HCT116 (cell line): ENCODE results near the gene ACTN1. TPM values are rescaled to one million over a fixed set of nuclear protein-coding genes. Genes with fewer than 3 reads are reported as not detected.

Experiments used
- ATAC-seq: fragments of 200-7000 bp; cut with Tn5 transposase; 2 replicates; pipeline ENCODE4 v1.9.1; 2020; ENCODE audit warnings: mild to moderate bottlenecking, moderate library complexity
- BruUV-seq: library from RNA; stranded (reverse); fragments of 400-500 nt; replicated peaks from 2 replicates; lab custom pipeline; 2021; lab: Mats Ljungman, UMichigan
- CTCF ChIA-PET: fragments of 300-600 bp; sonication (Branson Sonifier 250); formaldehyde crosslinking; loops from one replicate; lab custom pipeline; 2021; ENCODE audit warnings: antibody characterized with exemption; lab: Charles Lee
- POLR2A ChIA-PET: fragments of 300-600, 350-600 bp; sonication (Branson Sonifier 250); formaldehyde crosslinking; loops from one replicate; lab custom pipeline; 2021; ENCODE audit warnings: antibody characterized with exemption; lab: Charles Lee
- RAD21 ChIA-PET, 2 experiments: fragments of 300-600 bp; sonication (Branson Sonifier 250); formaldehyde crosslinking; loops; one replicate each; lab custom pipeline; 2023; ENCODE audit warnings: low total read pairs in 2 of 2; ENCODE audit not compliant: uncharacterized antibody in 2 of 2, unreplicated experiment in 2 of 2, low non-redundant PET in 1 of 2; lab: Charles Lee
- DNase-seq: peaks from one replicate; pipeline ENCODE4 v3.0.0-alpha.2; 2010; ENCODE audit warnings: low read depth, low spot score
- H2AFZ ChIP-seq: fragments of 200-600 bp; shearing (Covaris generic), sonication (generic); 2 replicates; pipeline ENCODE4 v1.6.1; 2017; ENCODE audit warnings: low read depth, mixed run types, mixed read lengths, antibody characterized with exemption, low read length; ENCODE audit not compliant: poor library complexity, severe bottlenecking
- H3K27ac ChIP-seq: 2 replicates; pipeline ENCODE4 v1.5.1; 2012; ENCODE audit warnings: low read depth, low read length
- H3K27me3 ChIP-seq: fragments of 200-600 bp; sonication (generic); 2 replicates; pipeline ENCODE4 v1.6.1; 2016; ENCODE audit warnings: mixed run types, low read length, mixed read lengths; ENCODE audit not compliant: insufficient read depth
- H3K36me3 ChIP-seq, 2 experiments: fragments of 200-500 bp in 1 of 2; fragments of 200-600 bp in 1 of 2; sonication (Bioruptor generic) in 1 of 2; sonication (generic) in 1 of 2; 2 replicates each; pipeline versions ENCODE4 v1.5.1 to v1.6.1; 2014 to 2016; ENCODE audit warnings: low read length in 2 of 2, inconsistent platforms in 1 of 2, mixed read lengths in 1 of 2, mixed run types in 1 of 2; ENCODE audit not compliant: insufficient read depth in 2 of 2, control insufficient read depth in 1 of 2
- H3K4me1 ChIP-seq, 2 experiments: fragments of 200-600 bp in 1 of 2; sonication (generic) in 1 of 2; 2 replicates each; pipeline versions ENCODE4 v1.5.1 to v1.6.1; 2012 to 2017; ENCODE audit warnings: low read length in 2 of 2, inconsistent platforms in 1 of 2, mild to moderate bottlenecking in 1 of 2, mixed read lengths in 1 of 2, mixed run types in 1 of 2, moderate library complexity in 1 of 2; ENCODE audit not compliant: insufficient read depth in 2 of 2, control insufficient read depth in 1 of 2
- H3K4me2 ChIP-seq: fragments of 200-600 bp; sonication (generic); 2 replicates; pipeline ENCODE4 v1.6.1; 2017; ENCODE audit warnings: mixed run types, low read length, mixed read lengths
- H3K4me3 ChIP-seq, 2 experiments: fragments of 200-600 bp in 1 of 2; sonication (generic) in 1 of 2; replicated peaks in 1 of 2; 2 replicates each; pipeline ENCODE4 v1.5.1; 2011 to 2016; ENCODE audit warnings: low read length in 2 of 2, control low read depth in 1 of 2, low read depth in 1 of 2, mild to moderate bottlenecking in 1 of 2, mixed read lengths in 1 of 2, mixed run types in 1 of 2
- H3K79me2 ChIP-seq: fragments of 200-600 bp; sonication (generic); 2 replicates; pipeline ENCODE4 v1.6.1; 2017; ENCODE audit warnings: mild to moderate bottlenecking, mixed run types, low read length, moderate library complexity, mixed read lengths; ENCODE audit not compliant: insufficient read depth
- H3K9ac ChIP-seq: fragments of 200-600 bp; sonication (generic); 2 replicates; pipeline ENCODE4 v1.6.1; 2016; ENCODE audit warnings: low read length, mixed read lengths
- H3K9me2 ChIP-seq: fragments of 200-600 bp; sonication (generic), shearing (Covaris generic); 2 replicates; pipeline ENCODE4 v1.6.1; 2017; ENCODE audit warnings: mixed run types, mild to moderate bottlenecking, moderate library complexity; ENCODE audit not compliant: insufficient read depth
- H3K9me3 ChIP-seq, 2 experiments: fragments of 200-500 bp in 1 of 2; fragments of 200-600 bp in 1 of 2; sonication (Bioruptor generic) in 1 of 2; sonication (generic) in 1 of 2; 2 replicates each; pipeline ENCODE4 v1.6.1; 2014 to 2017; ENCODE audit warnings: low read length in 2 of 2, mixed read lengths in 2 of 2, inconsistent platforms in 1 of 2, low read depth in 1 of 2, mild to moderate bottlenecking in 1 of 2, mixed run types in 1 of 2, moderate library complexity in 1 of 2; ENCODE audit not compliant: control insufficient read depth in 1 of 2, insufficient read depth in 1 of 2
- H4K20me1 ChIP-seq: fragments of 200-600 bp; sonication (generic), shearing (Covaris generic); 2 replicates; pipeline ENCODE4 v1.6.1; 2017; ENCODE audit warnings: mixed run types, mild to moderate bottlenecking, moderate library complexity; ENCODE audit not compliant: insufficient read depth
- ATF3 ChIP-seq: IDR thresholded peaks from 2 replicates; pipeline ENCODE4 v1.6.1; 2012
- CBX3 ChIP-seq: IDR thresholded peaks from 2 replicates; pipeline ENCODE4 v1.6.1; 2012; ENCODE audit warnings: low read depth
- CEBPB ChIP-seq: IDR thresholded peaks from 2 replicates; pipeline ENCODE4 v1.6.1; 2012; ENCODE audit warnings: low read depth
- CTCF ChIP-seq, 3 experiments: fragments of 200-600 bp in 1 of 3; sonication (generic) in 1 of 3; IDR thresholded peaks in 2 of 3; conservative IDR thresholded peaks in 1 of 3; 2 replicates each; pipeline ENCODE4 v1.5.1; 2012 to 2017; ENCODE audit warnings: low read depth in 2 of 3, low read length in 2 of 3, antibody characterized with exemption in 1 of 3, borderline replicate concordance in 1 of 3, control low read depth in 1 of 3, mild to moderate bottlenecking in 1 of 3, mixed read lengths in 1 of 3, mixed run types in 1 of 3, moderate library complexity in 1 of 3; ENCODE audit not compliant: insufficient read depth in 1 of 3
- EGR1 ChIP-seq: IDR thresholded peaks from 2 replicates; pipeline ENCODE4 v1.6.1; 2012; ENCODE audit warnings: low read depth
- ELF1 ChIP-seq: IDR thresholded peaks from 2 replicates; pipeline ENCODE4 v1.6.1; 2012; ENCODE audit warnings: low read depth, borderline replicate concordance
- EZH2 ChIP-seq: fragments of 200-600 bp; sonication (generic); IDR thresholded peaks from 2 replicates; pipeline ENCODE4 v1.6.1; 2017; ENCODE audit warnings: antibody characterized with exemption, mixed run types
- EZH2phosphoT487 ChIP-seq: fragments of 200-600 bp; IDR thresholded peaks from 2 replicates; pipeline ENCODE4 v1.6.1; 2018; ENCODE audit warnings: antibody characterized with exemption, borderline replicate concordance
- FOSL1 ChIP-seq: IDR thresholded peaks from 2 replicates; pipeline ENCODE4 v1.6.1; 2012; ENCODE audit warnings: low read depth
- JUND ChIP-seq: IDR thresholded peaks from 2 replicates; pipeline ENCODE4 v1.6.1; 2012
- MAX ChIP-seq: IDR thresholded peaks from 2 replicates; pipeline ENCODE4 v1.6.1; 2012
- POLR2A ChIP-seq: IDR thresholded peaks from 2 replicates; pipeline ENCODE4 v1.7.0; 2011; ENCODE audit warnings: borderline replicate concordance; ENCODE audit not compliant: insufficient read depth, insufficient read length; ENCODE audit errors: extremely low read depth
- POLR2AphosphoS5 ChIP-seq: IDR thresholded peaks from 2 replicates; pipeline ENCODE4 v1.6.1; 2011; ENCODE audit warnings: mild to moderate bottlenecking, low read depth, low read length, moderate library complexity
- RAD21 ChIP-seq: IDR thresholded peaks from 2 replicates; pipeline ENCODE4 v1.6.1; 2012; ENCODE audit warnings: low read depth, mild to moderate bottlenecking
- SIN3A ChIP-seq: IDR thresholded peaks from 2 replicates; pipeline ENCODE4 v1.6.1; 2012; ENCODE audit warnings: low read depth
- SP1 ChIP-seq: IDR thresholded peaks from 2 replicates; pipeline ENCODE4 v1.6.1; 2012; ENCODE audit warnings: low read depth
- SRF ChIP-seq: IDR thresholded peaks from 2 replicates; pipeline ENCODE4 v1.6.1; 2012; ENCODE audit warnings: low read depth
- YY1 ChIP-seq: IDR thresholded peaks from 2 replicates; pipeline ENCODE4 v1.6.1; 2011; ENCODE audit warnings: low read length, low read depth, moderate library complexity, mild to moderate bottlenecking; ENCODE audit not compliant: insufficient replicate concordance; ENCODE audit errors: extremely low read depth
- ZBTB33 ChIP-seq: IDR thresholded peaks from 2 replicates; pipeline ENCODE4 v1.6.1; 2011; ENCODE audit warnings: mild to moderate bottlenecking, low read length, moderate library complexity; ENCODE audit not compliant: insufficient replicate concordance; ENCODE audit errors: extremely low read depth
- ZFX ChIP-seq: fragments of 450-650 bp; IDR thresholded peaks from 2 replicates; pipeline ENCODE4 v1.6.1; 2017
- ZNF274 ChIP-seq: fragments of 200-500 bp; sonication (Bioruptor generic); IDR thresholded peaks from 2 replicates; pipeline ENCODE4 v1.6.1; 2014; ENCODE audit warnings: mild to moderate bottlenecking, low read depth, low read length, inconsistent platforms
- intact Hi-C: fragments of 100-400 bp; cut with micrococcal nuclease; formaldehyde crosslinking; loops from 2 replicates; pipeline ENCODE4 v1.10.0; 2022
- total RNA-seq: library from RNA; stranded (reverse); gene quantifications from one replicate; pipeline ENCODE4 v1.2.1, GENCODE V29; 2021; ENCODE audit not compliant: unreplicated experiment

ACTN1 gene
- total RNA-seq, 1 experiment from 2014 or later = 123 TPM

GRCh38 chr14:68966872-68967301 is 12.2 kb downstream of the ACTN1 start (continued):
- TF ChIP-seq CTCF (IDR thresholded peaks at IDR 0.05 in 2 of 3, conservative IDR thresholded peaks at IDR 0.05 in 1 of 3; ENCODE audit: borderline replicate concordance in 1 of 3, insufficient read depth in 1 of 3, low read depth in 2 of 3, low read length in 2 of 3) = no peak
- TF ChIP-seq EZH2phosphoT487 = no peak
- no peak for TF ChIP-seq POLR2A
- TF ChIP-seq SRF = no peak
- TF ChIP-seq EGR1 = no peak
- TF ChIP-seq CEBPB = no peak
- no peak for TF ChIP-seq ATF3
- TF ChIP-seq EZH2 = no peak

GRCh38 chr14:68965261-68965761 is 13.8 kb downstream of the ACTN1 start:
- no peaks in the 10 kb centered on the region for H3K9me2 ChIP-seq
- no peaks in the 10 kb centered on the region for H3K27me3 ChIP-seq
- intact Hi-C loops = no loop called here
- DNase-seq (no peak), ATAC-seq (peak; percentile 66)
- H3K4me2 ChIP-seq = peak overlapping the region; percentile 43
- POLR2A ChIA-PET = interaction anchor here (0.6 kb wide), 1 partner anchor 171 kb away, joined by 3 read pairs; no protein-coding TSS in a partner anchor
- H3K9me3 ChIP-seq = no peaks in the 10 kb centered on the region
- CTCF ChIA-PET = interaction anchor here (1.0 kb wide), 1 partner anchor 10 kb away, joined by 4 read pairs; no protein-coding TSS in a partner anchor
- peaks cover 99% of the 10 kb centered on the region for H3K79me2 ChIP-seq
- H4K20me1 ChIP-seq = 0 out of 2 replicates have a peak, but pooled peaks cover 4% of the 10 kb centered on the region
- RAD21 ChIA-PET = no interaction called here
- no TSS peak for BruUV-seq
- no peak overlapping the region for H3K9ac ChIP-seq
- H3K36me3 ChIP-seq = no peaks in the 10 kb centered on the region
- peaks cover 27 to 53% of the 10 kb centered on the region in 2 experiments for H3K4me1 ChIP-seq
- no peak overlapping the region for H2AFZ ChIP-seq
- H3K27ac ChIP-seq = 0 out of 2 replicates have a peak overlapping the region, but pooled peaks have one; percentile 9
- no peak overlapping the region for H3K4me3 ChIP-seq
- no peak for TF ChIP-seq ZBTB33
- TF ChIP-seq MAX = no peak
- TF ChIP-seq ZNF274 = no peak
- TF ChIP-seq ZFX = no peak
- TF ChIP-seq EZH2phosphoT487 = no peak
- no peak for TF ChIP-seq ELF1
- TF ChIP-seq YY1 = no peak
- no peak for TF ChIP-seq SIN3A
- no peak for TF ChIP-seq JUND
- no peak for TF ChIP-seq RAD21
- no peak for TF ChIP-seq ATF3
- no peak for TF ChIP-seq POLR2AphosphoS5
- no peak for TF ChIP-seq CEBPB
- no peak for TF ChIP-seq SRF
- no peak for TF ChIP-seq CBX3
- no peak for TF ChIP-seq SP1
- no peak for TF ChIP-seq FOSL1
